GM23338 (cell line): Measurements from ENCODE around the gene RPL27A. TPM values are rescaled to one million over a fixed set of nuclear protein-coding genes. Genes with fewer than 3 reads are reported as not detected.
A peak's percentile ranks its signal among the peaks of the same experiment; 100 is the strongest.

ENCODE experiments used
- polyA plus RNA-seq: library from polyadenylated mRNA; unstranded; fragments of >200 nt; fragmentation: Nextera tagmentation; extraction: Ambion mirVana; gene quantifications from 2 replicates; pipeline ENCODE4 v1.2.1, GENCODE V29; 2016
- small RNA-seq: library from RNA; depleted of rRNA; stranded (forward); fragments of <200 nt; gene quantifications from one replicate; pipeline ENCODE3, GENCODE V24; 2014; ENCODE audit warnings: low replicate concordance
- total RNA-seq: library from RNA; depleted of rRNA; stranded (reverse); fragments of >200 nt; shearing (Covaris generic); gene quantifications from 2 replicates; pipeline ENCODE4 v1.2.3, GENCODE V29; 2014; rRNA removed

RPL27A gene
- total and polyA plus RNA-seq, 2 experiments from 2014 or later = 1,283 to 3,167 TPM

Small RNA genes lying within 50 kb of the gene (small RNA-seq; reads per million reads assigned to genes)
- not detected for gene SNORA3A
- gene SNORA3B = 1.0 reads per million, percentile 62 among the genes with 10 or more reads in this experiment

Other genes with a start within 250 kb of the RPL27A start
- gene STK33, start 88.6 kb upstream of the RPL27A start, total RNA-seq = 17.2 and 25.2 TPM in 2 replicates
- 12.9 and 18.2 TPM in 2 replicates for gene STK33, start 88.6 kb upstream of the RPL27A start, polyA plus RNA-seq
- 1.9 and 3.3 TPM in 2 replicates for gene TRIM66, start 127 bp upstream of the RPL27A start, total RNA-seq
- gene TRIM66, start 127 bp upstream of the RPL27A start, polyA plus RNA-seq = 1.0 and 1.1 TPM in 2 replicates
- gene AKIP1, start 228.4 kb downstream of the RPL27A start, total RNA-seq = 14.0 and 16.7 TPM in 2 replicates
- gene AKIP1, start 228.4 kb downstream of the RPL27A start, polyA plus RNA-seq = 11.1 and 11.2 TPM in 2 replicates